ENCODE data around the gene GREB1. TPM values are rescaled to one million over a fixed set of nuclear protein-coding genes. Genes with fewer than 3 reads are reported as not detected.
A peak's percentile ranks its signal among the peaks of the same experiment; 100 is the strongest.

GREB1 gene
- polyA plus RNA-seq, 1 donor from 2014 or later = not detected

- peaks cover 0 to 1% (median 0%) of the 10 kb centered on the region in 3 donors for H3K9me3 Mint-ChIP-seq
- H3K27me3 Mint-ChIP-seq = no peaks in the 10 kb centered on the region
- H3K36me3 Mint-ChIP-seq = no peaks in the 10 kb centered on the region
- no peaks in the 10 kb centered on the region for H3K4me1 Mint-ChIP-seq
- H3K4me3 Mint-ChIP-seq = no peak overlapping the region
- H3K27ac Mint-ChIP-seq = no peak overlapping the region
Measured at GRCh38 chr2:11610624-11611242, 76.9 kb downstream of the GREB1 start.

- Mint-ChIP-seq H3K27ac (no peak overlapping the region), H3K9me3 (peaks cover 0 to 1% (median 0%) of the 10 kb centered on the region in 3 donors), H3K4me1 (no peaks in the 10 kb centered on the region), H3K27me3 (no peaks in the 10 kb centered on the region), H3K36me3 (no peaks in the 10 kb centered on the region), H3K4me3 (no peak overlapping the region)
Measured at GRCh38 chr2:11611251-11611650, 77.4 kb downstream of the GREB1 start.

- H3K36me3 Mint-ChIP-seq = no peaks in the 10 kb centered on the region
- peaks cover 0 to 1% (median 0%) of the 10 kb centered on the region in 3 donors for H3K9me3 Mint-ChIP-seq
- H3K27ac Mint-ChIP-seq = no peak overlapping the region
- H3K4me1 Mint-ChIP-seq = peaks cover 0 to 1% (median 0%) of the 10 kb centered on the region in 3 donors
- no peak overlapping the region for H3K4me3 Mint-ChIP-seq
- H3K27me3 Mint-ChIP-seq = no peaks in the 10 kb centered on the region
Measured at GRCh38 chr2:11612553-11613215, 78.8 kb downstream of the GREB1 start.

- Mint-ChIP-seq H3K27me3 (no peaks in the 10 kb centered on the region), H3K4me1 (peaks cover 0 to 1% (median 0%) of the 10 kb centered on the region in 3 donors), H3K36me3 (no peaks in the 10 kb centered on the region), H3K9me3 (peaks cover 0 to 1% (median 0%) of the 10 kb centered on the region in 3 donors), H3K27ac (no peak overlapping the region), H3K4me3 (no peak overlapping the region)
Measured at GRCh38 chr2:11613297-11613696, 79.5 kb downstream of the GREB1 start.

- peaks cover 0 to 1% (median 0%) of the 10 kb centered on the region in 3 donors for H3K4me1 Mint-ChIP-seq
- H3K27me3 Mint-ChIP-seq = no peaks in the 10 kb centered on the region
- no peak overlapping the region for H3K27ac Mint-ChIP-seq
- no peaks in the 10 kb centered on the region for H3K36me3 Mint-ChIP-seq
- H3K9me3 Mint-ChIP-seq = peaks cover 0 to 1% (median 0%) of the 10 kb centered on the region in 3 donors
- H3K4me3 Mint-ChIP-seq = no peak overlapping the region
Measured at GRCh38 chr2:11615209-11615608, 81.4 kb downstream of the GREB1 start.

GRCh38 chr2:11616097-11616687 lies 82.3 kb downstream of the GREB1 start:
- no peak overlapping the region for H3K27ac Mint-ChIP-seq
- no peaks in the 10 kb centered on the region for H3K36me3 Mint-ChIP-seq

GRCh38 chr2:11616851-11617415 lies 83.1 kb downstream of the GREB1 start:
- Mint-ChIP-seq H3K36me3 (no peaks in the 10 kb centered on the region), H3K27me3 (no peaks in the 10 kb centered on the region), H3K4me3 (no peak overlapping the region), H3K9me3 (no peaks in the 10 kb centered on the region), H3K27ac (no peak overlapping the region), H3K4me1 (peaks cover 0 to 1% (median 0%) of the 10 kb centered on the region in 3 donors)

More at GRCh38 chr2:11616097-11616687, 82.3 kb downstream of the GREB1 start:
- Mint-ChIP-seq H3K9me3 (peaks cover 0 to 1% (median 0%) of the 10 kb centered on the region in 3 donors), H3K4me3 (no peak overlapping the region), H3K27me3 (no peaks in the 10 kb centered on the region), H3K4me1 (peaks cover 0 to 1% (median 0%) of the 10 kb centered on the region in 3 donors)

- H3K27me3 Mint-ChIP-seq = peaks cover 2% of the 10 kb centered on the region
- peaks cover 0 to 1% (median 0%) of the 10 kb centered on the region in 3 donors for H3K4me1 Mint-ChIP-seq
- H3K4me3 Mint-ChIP-seq = peak overlapping the region in 1 of 4 donors; percentile 47
- no peaks in the 10 kb centered on the region for H3K9me3 Mint-ChIP-seq
- H3K36me3 Mint-ChIP-seq = no peaks in the 10 kb centered on the region
- no peak overlapping the region for H3K27ac Mint-ChIP-seq
Measured at GRCh38 chr2:11617527-11617926, 83.7 kb downstream of the GREB1 start.

- no peak overlapping the region for H3K4me3 Mint-ChIP-seq
- peaks cover 4% of the 10 kb centered on the region for H3K27me3 Mint-ChIP-seq
- peaks cover 0 to 1% (median 0%) of the 10 kb centered on the region in 3 donors for H3K4me1 Mint-ChIP-seq
- H3K27ac Mint-ChIP-seq = no peak overlapping the region
- H3K36me3 Mint-ChIP-seq = no peaks in the 10 kb centered on the region
- H3K9me3 Mint-ChIP-seq = no peaks in the 10 kb centered on the region
Measured at GRCh38 chr2:11617984-11618707, 84.3 kb downstream of the GREB1 start.

GRCh38 chr2:11618708-11619062 lies 84.8 kb downstream of the GREB1 start:
- Mint-ChIP-seq H3K27ac (no peak overlapping the region), H3K27me3 (peaks cover 4% of the 10 kb centered on the region), H3K9me3 (no peaks in the 10 kb centered on the region), H3K36me3 (no peaks in the 10 kb centered on the region), H3K4me1 (peaks cover 0 to 1% (median 0%) of the 10 kb centered on the region in 3 donors), H3K4me3 (no peak overlapping the region)

- Mint-ChIP-seq H3K4me1 (peaks cover 0 to 1% (median 0%) of the 10 kb centered on the region in 3 donors), H3K4me3 (no peak overlapping the region), H3K27me3 (peaks cover 4% of the 10 kb centered on the region), H3K9me3 (no peaks in the 10 kb centered on the region), H3K27ac (no peak overlapping the region), H3K36me3 (no peaks in the 10 kb centered on the region)
Measured at GRCh38 chr2:11621410-11621809, 87.6 kb downstream of the GREB1 start.

- Mint-ChIP-seq H3K4me3 (no peak overlapping the region), H3K36me3 (no peaks in the 10 kb centered on the region), H3K27ac (no peak overlapping the region), H3K9me3 (peaks cover 0 to 6% (median 2%) of the 10 kb centered on the region in 3 donors), H3K27me3 (peaks cover 4% of the 10 kb centered on the region), H3K4me1 (peaks cover 0 to 2% (median 0%) of the 10 kb centered on the region in 3 donors)
Measured at GRCh38 chr2:11622611-11623010, 88.8 kb downstream of the GREB1 start.

GRCh38 chr2:11624893-11625292 lies 91.0 kb downstream of the GREB1 start:
- Mint-ChIP-seq H3K27ac (no peak overlapping the region), H3K36me3 (no peaks in the 10 kb centered on the region), H3K27me3 (peaks cover 4% of the 10 kb centered on the region), H3K4me1 (peaks cover 0 to 2% (median 0%) of the 10 kb centered on the region in 3 donors), H3K9me3 (peaks cover 0 to 6% (median 6%) of the 10 kb centered on the region in 3 donors), H3K4me3 (no peak overlapping the region)

- Mint-ChIP-seq H3K27ac (no peak overlapping the region), H3K4me3 (no peak overlapping the region), H3K9me3 (peaks cover 0 to 6% (median 6%) of the 10 kb centered on the region in 3 donors), H3K36me3 (no peaks in the 10 kb centered on the region), H3K4me1 (peaks cover 0 to 2% (median 0%) of the 10 kb centered on the region in 3 donors), H3K27me3 (peaks cover 4% of the 10 kb centered on the region)
Measured at GRCh38 chr2:11625671-11626070, 91.8 kb downstream of the GREB1 start.

Data from IgD-negative memory B cell (primary cell).